Fibroblast of skin of abdomen (primary cell): ENCODE measurements around the gene GPN2.
A peak's percentile ranks its signal among the peaks of the same experiment; 100 is the strongest.
"Not testable (repeated sequence)": the region's sequence is repeated elsewhere in the genome, so short reads cannot be mapped to it uniquely, and the experiment has no call there.

Experiments
- DNase-seq: peaks from one replicate; pipeline ENCODE4 v3.0.0-alpha.2; 2013

Gene GPN2

DNA sequence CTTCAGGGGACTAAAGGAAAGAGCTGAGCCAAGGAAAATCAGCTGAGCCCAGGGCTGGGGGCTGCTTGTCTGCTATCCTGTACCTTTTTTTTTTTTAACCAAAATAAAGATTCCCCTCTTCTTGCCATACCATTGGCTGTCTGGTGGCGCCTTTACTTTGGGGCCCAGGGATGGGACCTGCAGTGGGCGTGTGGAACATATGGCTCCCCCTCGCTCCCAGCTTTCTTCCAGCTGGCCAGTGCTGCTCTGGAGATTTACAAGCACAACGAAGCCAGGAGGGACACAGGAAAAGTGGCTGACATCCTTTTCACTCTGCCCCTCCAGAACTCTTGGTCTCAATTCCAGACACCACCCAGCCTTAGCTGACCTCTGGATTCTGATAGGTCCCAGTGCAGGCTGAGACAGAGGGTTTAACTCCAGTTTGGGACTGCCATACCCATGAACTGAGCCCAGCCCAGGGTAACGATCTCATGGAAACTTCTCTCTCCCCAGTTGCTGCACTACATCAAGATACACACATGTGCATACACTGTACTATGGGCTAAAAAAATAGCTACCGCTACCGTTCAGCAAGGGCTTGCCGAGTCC, 32.5 kb downstream of the GPN2 start:
- DNase-seq: no peak

DNA sequence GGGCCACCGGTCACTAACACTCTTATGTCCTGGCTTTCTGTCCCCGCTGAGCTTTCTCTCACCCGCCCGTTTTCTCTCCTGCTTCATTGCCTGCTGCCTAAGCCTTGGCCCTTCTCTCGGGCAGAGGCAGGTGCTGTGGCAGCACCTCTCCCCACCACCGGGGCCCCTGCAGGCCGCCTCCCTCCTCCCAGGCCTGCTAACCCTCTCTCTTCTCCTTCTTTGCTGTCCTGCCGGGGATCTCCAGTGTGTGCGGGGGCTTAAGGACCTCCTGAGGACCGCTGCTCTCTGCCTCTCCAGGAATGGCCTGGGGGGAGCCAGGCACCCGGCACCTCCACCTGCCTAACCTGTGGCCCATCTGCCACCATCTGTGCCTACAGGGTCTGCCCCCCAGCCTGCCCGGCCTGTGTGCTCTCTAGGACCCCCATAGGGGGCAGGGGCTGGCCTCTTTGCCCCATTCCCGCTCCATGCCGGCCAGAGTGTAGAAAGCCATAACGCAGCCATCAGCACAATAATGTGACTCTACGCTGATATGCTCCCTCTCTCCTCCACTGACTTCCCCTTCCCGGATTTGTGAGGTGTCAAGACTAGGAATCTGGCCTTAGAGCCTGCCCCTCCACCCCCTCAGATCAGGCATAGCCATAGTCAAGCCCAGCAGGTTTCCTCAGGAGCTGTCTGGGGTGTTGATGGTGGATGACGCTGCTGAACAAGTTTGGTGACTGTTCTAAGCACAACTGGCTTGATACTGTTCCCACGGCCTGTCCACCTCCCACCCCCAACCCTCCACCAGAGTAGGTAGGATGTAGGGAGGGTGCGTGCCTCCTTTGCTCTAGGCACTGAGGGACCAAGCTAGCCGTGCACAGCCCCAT, 33.2 kb downstream of the GPN2 start:
- no peak for DNase-seq

DNA sequence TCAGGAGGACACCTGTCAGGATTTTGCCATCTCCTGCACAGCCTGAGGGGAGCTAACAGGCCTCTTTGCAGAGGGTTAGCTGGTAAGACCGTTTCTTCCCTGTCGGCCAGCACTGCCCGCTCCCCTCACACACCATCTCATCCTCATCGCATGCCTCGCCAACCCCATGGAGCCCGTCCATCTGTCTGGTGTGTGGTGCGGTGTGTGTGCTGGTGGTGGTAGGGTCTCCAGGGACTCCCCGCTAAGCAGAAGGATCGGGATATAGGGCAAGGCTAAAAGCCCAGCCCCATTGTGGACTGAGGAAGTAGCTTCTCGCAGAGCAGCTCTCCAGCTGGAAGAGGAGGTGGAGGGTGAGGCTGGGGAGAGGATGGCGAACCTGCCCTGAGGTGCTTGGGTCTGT, 33.9 kb downstream of the GPN2 start:
- DNase-seq: no peak

DNA sequence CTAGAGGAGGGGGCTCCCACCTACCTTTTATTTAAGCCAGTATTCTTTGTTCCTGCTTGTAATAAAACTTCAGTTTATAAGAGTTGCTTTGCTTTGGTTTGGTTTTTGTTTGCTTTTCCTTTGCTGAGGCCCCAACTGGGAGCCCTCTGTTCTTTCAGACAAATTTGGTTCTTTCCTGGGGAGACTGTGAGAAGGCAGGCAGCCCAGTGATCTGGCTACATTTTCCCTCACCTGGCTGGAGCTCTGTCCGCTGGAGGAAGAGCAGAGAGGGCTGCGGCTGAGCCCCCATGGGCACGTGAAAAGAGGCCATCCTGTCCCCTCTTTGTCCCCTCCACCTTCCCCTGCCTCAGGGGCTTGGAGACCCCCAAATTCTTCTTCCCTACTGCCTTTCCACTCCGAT, 34.4 kb downstream of the GPN2 start:
- DNase-seq: no peak

DNA sequence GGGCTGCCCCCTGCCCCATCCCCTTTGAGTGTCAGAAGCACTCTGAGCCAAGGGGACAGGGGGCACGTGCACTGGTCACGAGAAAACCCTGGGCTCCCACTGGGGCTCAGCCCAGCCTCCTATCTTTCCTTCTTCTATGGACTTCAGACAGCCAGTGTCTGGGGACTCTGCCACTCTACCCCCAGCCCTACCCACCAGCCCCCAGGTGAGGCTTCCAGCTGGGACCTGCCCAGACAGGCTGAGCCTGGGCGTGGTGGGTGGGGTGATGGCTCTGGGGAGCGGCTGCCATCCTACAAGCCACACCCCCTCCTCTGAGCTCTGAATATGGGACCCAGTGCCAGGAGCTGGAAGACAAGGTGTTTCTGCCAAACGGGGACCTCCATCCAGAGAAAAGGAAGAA, 35.2 kb downstream of the GPN2 start:
- DNase-seq: no peak

DNA sequence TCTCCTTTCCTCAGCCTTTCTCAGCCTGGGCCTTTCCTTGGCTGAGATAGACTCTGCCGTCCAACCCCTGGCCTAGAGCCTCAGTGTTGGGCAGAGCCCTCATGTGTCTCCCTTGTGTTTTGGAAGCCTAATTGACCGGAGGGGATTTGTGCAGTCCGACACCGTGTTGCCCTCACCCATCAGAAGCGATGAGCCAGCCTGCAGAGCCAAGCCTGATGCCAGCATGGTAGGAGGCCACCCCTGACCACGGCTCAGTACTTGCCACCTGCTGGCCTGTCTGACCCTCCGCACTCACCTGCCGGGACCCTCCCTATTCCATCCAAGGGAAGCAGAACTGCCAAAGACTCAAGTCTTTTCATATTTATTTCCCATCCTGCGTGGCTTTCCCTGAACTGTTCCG, 36.5 kb downstream of the GPN2 start:
- DNase-seq: no peak

DNA sequence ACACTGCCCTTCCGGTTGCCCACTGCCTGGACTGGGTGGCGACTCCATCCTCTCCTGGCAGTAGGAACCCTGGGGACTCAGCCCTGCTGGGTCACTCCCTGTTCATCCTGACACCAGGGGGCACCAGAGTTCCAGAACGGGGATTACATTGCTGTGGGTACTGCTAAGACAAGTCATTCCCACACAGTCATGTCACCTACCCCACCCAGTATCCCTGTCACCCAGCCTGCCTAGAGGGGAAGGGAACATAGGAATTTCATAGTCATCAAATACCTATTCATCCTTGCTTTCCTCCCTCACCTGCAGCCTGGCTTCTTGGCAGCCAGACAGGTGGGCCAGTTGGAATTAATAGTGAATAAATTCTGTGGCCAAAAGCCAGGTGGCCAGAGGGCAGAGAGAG, 36.9 kb downstream of the GPN2 start:
- peak; percentile 73 for DNase-seq

DNA sequence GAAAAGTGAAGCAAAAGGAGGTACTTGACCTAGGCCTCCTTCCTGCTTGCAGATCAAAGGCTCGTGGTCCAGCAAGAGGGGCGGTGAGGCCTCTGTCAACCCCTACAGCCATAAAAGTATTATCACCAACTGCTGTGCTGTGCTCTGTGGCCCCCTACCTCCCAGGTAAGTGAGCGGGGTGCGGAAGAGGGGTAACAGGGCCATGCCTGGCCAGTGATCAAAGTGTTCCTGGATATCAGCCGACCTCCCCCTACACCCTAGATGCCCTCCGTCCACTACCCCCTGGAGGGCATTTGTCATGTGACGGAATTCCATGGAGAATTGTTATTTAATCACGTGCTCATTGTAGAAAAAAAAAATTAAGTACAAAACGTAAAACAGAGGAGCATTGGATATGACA, 37.4 kb downstream of the GPN2 start:
- DNase-seq: no peak

DNA sequence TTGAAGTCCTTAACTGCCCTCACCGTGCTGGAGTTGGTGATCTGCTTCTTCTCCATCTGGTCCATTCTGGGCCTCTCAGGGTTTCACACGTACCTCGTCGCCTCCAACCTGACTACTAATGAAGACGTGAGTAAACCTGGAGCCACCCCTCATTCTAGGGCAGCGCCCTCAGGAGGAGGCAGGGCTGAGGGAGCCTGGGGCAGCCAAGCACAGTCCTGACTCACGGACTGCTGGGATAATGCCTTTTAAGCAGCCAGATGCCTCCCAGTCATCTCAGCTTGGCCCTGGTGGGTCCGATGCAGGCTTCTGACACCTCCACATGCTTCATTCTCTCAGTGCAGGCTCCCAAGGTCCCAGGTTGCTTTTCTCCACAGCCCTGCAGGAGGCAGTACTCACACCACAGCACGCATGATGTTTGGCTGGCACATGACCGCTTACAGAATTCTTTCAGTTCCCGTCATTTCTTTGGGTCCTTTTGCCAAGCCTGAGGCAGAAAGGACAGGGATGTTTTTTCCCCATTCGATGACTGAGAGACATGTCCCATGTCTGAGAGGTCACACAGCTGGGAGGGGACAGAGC, 38.9 kb downstream of the GPN2 start:
- no peak for DNase-seq

DNA sequence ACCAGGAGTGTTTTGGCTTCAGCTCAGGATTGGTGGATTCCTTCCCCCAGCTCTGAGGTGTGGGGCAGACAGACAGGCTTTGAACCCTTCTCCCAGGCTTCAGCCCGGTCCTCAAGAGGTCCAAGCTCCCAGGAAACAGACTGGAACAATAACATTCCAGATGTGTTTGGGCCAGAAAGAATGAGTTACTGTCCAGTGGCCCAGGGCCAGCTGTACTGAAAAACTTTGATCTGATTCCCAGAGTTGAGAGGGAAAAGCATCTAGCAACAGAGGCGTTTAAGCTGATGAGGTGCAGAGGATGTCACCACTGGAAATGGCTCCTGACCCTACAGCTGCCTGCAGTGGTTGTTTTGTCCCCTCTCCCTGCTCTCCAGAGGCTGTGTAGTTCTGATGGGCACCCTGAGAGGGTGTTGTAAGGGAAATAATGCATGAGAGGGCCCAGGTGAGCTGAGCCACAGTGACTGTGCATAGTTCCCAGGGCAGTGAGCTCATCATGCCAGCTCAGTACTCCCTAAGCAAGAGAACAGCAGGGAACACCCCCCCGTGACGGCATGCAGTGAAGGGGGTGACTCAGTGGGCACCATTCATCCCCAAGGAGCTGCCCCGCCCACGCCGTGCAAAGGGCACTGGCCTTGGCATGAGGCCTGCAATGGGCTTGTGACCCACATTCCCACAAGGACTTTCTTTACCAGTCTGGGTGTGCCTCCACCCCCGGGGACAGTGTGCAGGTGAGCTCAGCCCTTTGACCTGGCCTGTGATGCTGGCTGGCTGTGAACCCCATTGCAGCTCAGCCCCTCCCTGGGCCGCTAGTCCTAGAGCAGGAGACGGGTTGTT, 40.9 kb downstream of the GPN2 start:
- DNase-seq: peak; percentile 18

DNA sequence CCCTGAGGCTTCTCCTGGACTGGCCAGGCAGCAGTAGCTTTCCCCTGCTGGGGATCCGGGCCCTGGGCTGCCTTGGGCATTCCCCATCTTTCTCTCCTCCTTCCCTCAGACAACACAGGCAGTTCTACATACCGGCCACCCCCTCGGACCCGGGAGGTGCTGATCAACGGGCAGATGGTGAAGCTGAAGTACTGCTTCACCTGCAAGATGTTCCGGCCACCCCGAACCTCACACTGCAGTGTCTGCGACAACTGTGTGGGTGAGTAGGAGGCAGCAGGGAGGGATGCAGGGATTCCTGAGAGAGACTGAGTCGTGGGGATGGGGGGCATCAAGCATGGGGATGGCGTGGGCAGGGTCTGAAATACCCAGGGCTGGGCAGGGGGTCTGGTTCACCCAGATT, 41.6 kb downstream of the GPN2 start:
- DNase-seq: no peak

DNA sequence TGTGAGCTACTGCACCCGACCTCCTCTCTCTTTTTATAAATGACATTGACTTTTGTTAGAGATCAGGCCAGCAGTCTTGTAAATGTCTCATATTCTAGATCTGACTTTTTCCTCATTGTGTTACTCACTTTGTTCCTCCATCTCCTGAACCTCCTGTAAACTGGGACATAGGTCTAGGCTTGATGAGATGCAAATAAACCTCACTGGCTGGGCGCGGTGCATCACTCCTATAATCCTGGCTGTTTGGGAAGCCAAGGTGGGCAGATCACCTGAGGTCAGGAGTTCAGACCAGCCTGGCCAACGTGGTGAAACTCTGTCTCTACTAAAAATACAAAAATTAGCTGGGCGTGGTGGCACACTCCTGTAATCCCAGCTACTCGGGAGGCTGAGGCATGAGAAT, 42.3 kb downstream of the GPN2 start:
- DNase-seq: not testable (repeated sequence)

DNA sequence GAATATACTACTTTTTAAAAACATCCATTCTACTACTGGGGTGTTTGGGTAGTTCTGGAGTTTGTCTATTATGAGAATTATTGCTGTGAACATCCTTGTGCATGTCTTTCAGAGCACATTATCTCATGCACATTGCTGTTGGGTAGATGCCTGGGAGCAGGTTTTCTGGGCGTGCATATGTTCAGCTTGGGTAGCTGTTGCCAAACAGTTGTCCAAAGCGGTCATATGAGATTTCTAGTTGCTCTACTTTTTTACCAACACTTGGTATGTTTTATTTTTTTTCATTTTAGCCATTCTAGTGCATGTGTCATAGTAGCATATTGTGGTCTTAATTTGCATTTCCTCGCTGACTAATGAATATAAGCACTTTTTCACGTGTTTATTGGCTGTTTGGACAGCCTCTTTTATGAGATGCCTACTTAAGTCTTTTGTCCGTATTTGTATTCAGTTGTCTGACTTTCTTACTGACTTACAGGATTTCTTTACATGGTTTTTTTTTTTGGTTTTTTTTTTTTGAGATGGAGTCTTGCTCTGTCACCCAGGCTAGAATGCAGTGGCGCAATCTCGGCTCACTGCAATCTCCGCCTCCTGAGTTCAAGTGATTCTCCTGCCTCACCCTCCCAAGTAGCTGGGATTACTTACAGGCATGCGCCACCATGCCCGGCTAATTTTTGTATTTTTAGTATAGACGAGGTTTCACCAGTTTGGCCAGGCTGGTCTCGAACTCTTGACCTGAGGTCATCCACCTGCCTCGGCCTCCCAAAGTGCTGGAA, 45.5 kb downstream of the GPN2 start:
- no peak for DNase-seq

DNA sequence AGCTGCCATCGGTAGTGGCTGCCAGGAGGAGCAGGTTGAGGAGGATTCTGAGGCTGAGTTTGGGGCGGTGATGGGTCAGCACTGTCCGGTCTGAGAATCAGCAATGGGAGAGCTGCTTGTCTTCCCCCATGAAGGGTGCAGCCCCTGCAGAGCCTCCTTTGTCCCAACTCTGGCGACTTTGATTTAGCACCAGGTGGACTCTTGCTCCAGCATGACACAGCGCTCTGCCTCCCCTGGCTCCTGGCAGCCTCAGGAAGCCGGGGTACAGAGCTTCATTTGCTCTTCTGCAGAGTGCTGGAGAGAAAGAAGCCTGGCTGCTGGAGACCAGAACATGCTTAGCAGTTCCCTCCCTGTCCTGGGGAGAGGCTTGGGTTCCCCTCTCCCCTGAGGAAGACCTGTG, 50.3 kb downstream of the GPN2 start:
- no peak for DNase-seq

DNA sequence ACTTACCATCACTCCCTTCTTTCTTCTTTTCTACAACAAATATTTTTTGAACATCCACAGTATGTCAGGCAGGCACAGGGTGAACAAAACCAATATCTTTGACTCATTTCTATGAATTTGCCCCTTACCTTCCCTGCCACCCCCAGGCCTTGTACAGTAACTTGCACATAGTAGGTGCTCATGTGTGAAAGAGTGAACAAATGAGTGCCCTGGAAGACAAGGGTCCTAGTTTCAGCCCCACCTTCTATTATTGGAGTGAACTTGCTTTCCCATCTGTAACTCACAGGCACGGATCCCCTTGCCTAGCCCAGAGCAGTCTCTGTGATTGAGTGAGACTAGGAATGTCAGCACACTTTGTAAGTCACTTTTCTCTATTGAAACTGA, 50.8 kb downstream of the GPN2 start:
- no peak for DNase-seq

DNA sequence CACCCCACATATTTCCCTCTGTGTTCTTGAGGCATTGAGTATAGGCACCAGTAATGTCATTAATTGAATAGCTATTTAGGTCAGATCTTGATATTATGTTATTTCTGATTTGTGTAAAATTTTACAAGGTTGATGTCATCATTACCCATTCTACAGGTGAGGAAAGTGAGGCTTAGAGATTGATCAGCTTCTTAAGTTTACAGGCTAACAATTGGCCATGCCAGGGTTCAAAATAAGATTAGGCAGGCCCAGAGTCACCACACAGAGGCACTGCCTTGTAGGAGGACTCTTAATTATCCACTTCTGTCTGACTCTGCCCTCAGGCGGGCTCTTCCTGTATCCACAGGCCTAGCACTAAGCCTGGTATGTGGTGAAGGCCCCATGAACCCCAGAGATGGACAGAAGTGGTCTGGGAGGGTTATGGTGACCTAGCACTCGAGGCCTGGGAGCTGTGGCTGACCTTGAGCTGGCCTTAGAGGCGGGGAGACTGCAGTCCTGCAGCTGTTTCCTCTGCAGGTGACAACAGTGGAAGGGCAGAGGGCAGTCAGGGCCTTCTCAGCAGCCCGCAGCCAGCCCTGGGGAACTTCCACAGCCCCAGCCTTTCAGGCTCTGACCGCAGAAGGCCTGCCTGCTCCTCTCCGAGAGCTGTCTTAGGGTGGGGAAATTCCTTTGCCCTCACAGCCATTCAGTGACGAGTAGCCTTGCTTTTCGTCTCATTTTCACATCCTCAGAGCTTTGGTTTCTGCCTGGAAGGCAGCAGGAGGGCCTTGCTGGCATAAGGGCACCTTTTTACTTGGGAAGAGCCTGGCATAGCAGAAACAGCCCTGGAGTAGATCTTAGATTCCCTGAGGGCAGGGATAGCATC, 51.4 kb downstream of the GPN2 start:
- DNase-seq: no peak

DNA sequence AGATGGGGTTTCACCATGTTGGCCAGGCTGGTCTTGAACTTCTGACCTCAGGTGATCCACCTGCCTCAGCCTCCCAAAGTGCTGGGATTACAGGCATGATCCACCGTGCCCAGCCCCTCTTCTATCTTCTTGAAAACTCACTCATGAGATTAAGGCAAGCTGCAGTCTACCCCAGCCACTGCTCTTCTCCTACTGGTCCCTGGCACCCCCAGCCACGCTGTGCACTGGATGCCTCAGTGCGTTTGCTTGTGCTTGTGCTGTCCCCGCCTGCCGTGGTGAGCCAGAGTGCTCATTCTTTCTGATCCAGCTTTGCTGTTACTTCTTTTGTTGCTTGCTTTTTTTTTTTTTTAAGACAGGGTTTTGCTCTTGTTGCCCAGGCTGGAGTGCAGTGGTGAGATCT, 52.4 kb downstream of the GPN2 start:
- DNase-seq: not testable (repeated sequence)

DNA sequence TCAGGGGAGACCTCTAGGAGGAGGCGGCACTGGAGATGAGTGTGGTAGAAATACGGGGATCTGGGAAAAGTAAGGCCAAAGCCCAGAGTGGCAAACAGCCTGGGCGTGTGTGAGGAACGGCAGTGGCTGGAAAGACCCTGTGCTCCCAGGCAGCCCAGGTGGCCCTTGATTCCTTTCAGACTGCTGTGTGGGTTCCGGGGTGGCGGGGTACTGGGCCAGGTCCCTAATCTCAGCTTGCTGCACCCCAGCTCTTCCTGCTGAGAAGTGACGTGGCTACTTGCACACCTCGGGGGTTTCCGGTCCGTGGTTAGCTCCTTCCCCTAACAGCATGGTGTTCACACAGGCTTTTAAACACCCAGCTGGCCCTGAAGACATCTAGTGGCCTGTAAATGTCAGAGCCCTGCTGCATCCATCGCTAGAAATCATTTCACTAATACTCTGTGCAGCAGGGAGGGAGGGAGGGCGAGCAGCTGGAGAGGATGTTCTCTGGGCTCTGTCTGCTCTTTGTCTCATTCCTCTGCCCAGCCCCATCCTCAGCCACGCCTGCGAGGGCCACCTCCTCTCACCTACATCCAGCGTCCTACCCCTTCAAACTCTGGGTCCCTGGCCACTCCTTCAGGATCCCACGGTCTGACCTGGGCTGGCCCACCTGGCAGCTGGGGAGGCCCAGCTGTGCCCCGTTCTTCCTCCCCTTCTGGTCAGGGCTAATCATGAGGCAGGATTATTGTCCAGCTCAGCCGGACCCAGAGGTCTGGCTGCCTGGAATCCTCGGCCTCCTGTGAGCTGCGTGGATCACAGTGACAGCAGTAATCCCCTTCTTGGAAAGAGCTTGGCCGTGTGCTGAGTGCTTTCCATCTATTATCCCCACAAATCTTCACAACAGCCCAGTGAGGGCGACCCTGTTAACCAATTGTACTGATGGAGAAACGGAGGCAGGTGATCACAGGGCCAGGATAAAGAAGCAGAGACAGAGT, 56.4 kb downstream of the GPN2 start:
- DNase-seq: no peak

DNA sequence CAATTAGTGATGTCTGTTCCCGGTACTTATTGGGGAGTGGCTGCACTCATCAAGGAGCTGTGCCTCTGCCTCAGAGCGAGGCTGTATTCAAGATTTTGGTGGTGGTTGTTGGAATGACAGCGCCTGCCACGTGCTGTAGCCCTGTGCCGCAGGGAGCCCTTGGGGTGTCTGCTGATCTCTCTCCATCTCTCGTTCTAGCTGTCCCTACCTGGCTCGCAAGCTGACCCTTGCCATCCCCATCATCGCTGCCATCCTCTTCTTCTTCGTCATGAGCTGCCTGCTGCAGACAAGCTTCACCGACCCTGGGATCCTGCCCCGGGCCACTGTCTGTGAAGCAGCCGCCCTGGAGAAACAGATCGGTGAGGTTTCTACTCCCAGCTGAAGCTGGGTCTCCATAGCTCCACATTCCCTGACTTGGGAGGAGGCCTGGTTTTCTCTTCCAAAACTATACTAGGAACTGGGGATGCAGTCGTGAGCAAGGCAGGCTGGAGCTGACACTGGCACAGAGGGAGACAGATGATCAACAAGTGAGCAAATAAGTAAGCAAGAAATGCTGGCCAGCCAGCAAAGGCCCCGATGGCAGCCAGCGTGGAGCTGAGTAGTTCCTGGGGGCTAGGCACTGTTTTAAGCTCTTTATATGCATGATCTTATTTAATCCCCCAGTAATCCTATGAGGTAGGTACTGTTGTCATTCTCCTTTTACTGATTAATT, 57.7 kb downstream of the GPN2 start:
- DNase-seq: no peak
